Neural cell (in vitro differentiated cells): Measurements from ENCODE around the gene SZT2. TPM values are rescaled to one million over a fixed set of nuclear protein-coding genes. Genes with fewer than 3 reads are reported as not detected.

Experiments used
- H2AFZ ChIP-seq: fragments of 200-600, 300-800 bp; sonication (generic), shearing (Covaris generic); 2 replicates; pipeline ENCODE4 v1.6.0; 2014; ENCODE audit warnings: low read depth, mild to moderate bottlenecking, antibody characterized with exemption, low read length, moderate library complexity
- H3F3A ChIP-seq: fragments of 200-600 bp; shearing (Covaris generic); 2 replicates; pipeline ENCODE4 v1.6.1; 2016; ENCODE audit warnings: mild to moderate bottlenecking, moderate library complexity, mixed read lengths, antibody characterized with exemption, low read length; ENCODE audit not compliant: insufficient read depth, poor library complexity, severe bottlenecking
- H3K27ac ChIP-seq: fragments of 200-600, 300-800 bp; sonication (generic), shearing (Covaris generic); 2 replicates; pipeline ENCODE4 v1.5.1; 2014; ENCODE audit warnings: mild to moderate bottlenecking, low read length, moderate library complexity
- H3K27me3 ChIP-seq: fragments of 300-800, 200-600 bp; sonication (generic), shearing (Covaris generic); 2 replicates; pipeline ENCODE4 v1.6.0; 2014; ENCODE audit warnings: mild to moderate bottlenecking, low read depth, low read length, moderate library complexity; ENCODE audit not compliant: insufficient read depth
- H3K36me3 ChIP-seq: fragments of 300-800, 200-600 bp; sonication (generic), shearing (Covaris generic); 2 replicates; pipeline ENCODE4 v1.5.1; 2014; ENCODE audit warnings: mild to moderate bottlenecking, antibody characterized with exemption, low read length, moderate library complexity; ENCODE audit not compliant: insufficient read depth
- H3K4me2 ChIP-seq: fragments of 300-800, 200-600 bp; sonication (generic), shearing (Covaris generic); 2 replicates; pipeline ENCODE4 v1.6.0; 2014; ENCODE audit warnings: mild to moderate bottlenecking, low read length
- H3K4me3 ChIP-seq: fragments of 300-800, 200-600 bp; sonication (generic), shearing (Covaris generic); 2 replicates; pipeline ENCODE4 v1.5.1; 2014; ENCODE audit warnings: mild to moderate bottlenecking, low read length, moderate library complexity
- H3K79me2 ChIP-seq: fragments of 200-600 bp; shearing (Covaris generic); replicated peaks from 2 replicates; pipeline ENCODE4 v1.6.0; 2014; ENCODE audit warnings: mild to moderate bottlenecking, low read length, moderate library complexity; ENCODE audit not compliant: insufficient read depth
- H3K9ac ChIP-seq: fragments of 300-800, 200-600 bp; sonication (generic), shearing (Covaris generic); 2 replicates; pipeline ENCODE4 v1.6.1; 2016; ENCODE audit warnings: mild to moderate bottlenecking, low read length, mixed read lengths
- H3K9me2 ChIP-seq: fragments of 200-600 bp; shearing (Covaris generic); 2 replicates; pipeline ENCODE4 v1.6.1; 2016; ENCODE audit warnings: mild to moderate bottlenecking, low read length, mixed read lengths; ENCODE audit not compliant: insufficient read depth
- H3K9me3 ChIP-seq: fragments of 200-600, 300-800 bp; sonication (generic), shearing (Covaris generic); 2 replicates; pipeline ENCODE4 v1.6.1; 2016; ENCODE audit warnings: mild to moderate bottlenecking, mixed run types, low read length, moderate library complexity, mixed read lengths
- H4K20me1 ChIP-seq: fragments of 200-600 bp; shearing (Covaris generic); 2 replicates; pipeline ENCODE4 v1.6.1; 2016; ENCODE audit warnings: mild to moderate bottlenecking, mixed run types; ENCODE audit not compliant: insufficient read depth
- EP300 ChIP-seq: fragments of 450-650 bp; conservative IDR thresholded peaks from 2 replicates; pipeline ENCODE4 v1.6.1; 2014; ENCODE audit warnings: antibody characterized with exemption, mild to moderate bottlenecking, moderate library complexity; ENCODE audit not compliant: poor library complexity, severe bottlenecking
- EZH2 ChIP-seq: fragments of 200-600, 300-800 bp; shearing (Covaris generic), sonication (generic); IDR thresholded peaks from 2 replicates; pipeline ENCODE4 v1.6.1; 2014; ENCODE audit warnings: antibody characterized with exemption, low read length, borderline replicate concordance, mild to moderate bottlenecking; ENCODE audit not compliant: insufficient read depth, poor library complexity, severe bottlenecking
- MXI1 ChIP-seq: fragments of 450-650 bp; conservative IDR thresholded peaks from 2 replicates; pipeline ENCODE4 v1.6.1; 2014; ENCODE audit warnings: antibody characterized with exemption, mild to moderate bottlenecking; ENCODE audit not compliant: poor library complexity, severe bottlenecking
- POLR2AphosphoS5 ChIP-seq: IDR thresholded peaks from 2 replicates; pipeline ENCODE4 v1.6.1; 2012
- RAD21 ChIP-seq: fragments of 450-650 bp; conservative IDR thresholded peaks from 2 replicates; pipeline ENCODE4 v1.6.1; 2014; ENCODE audit warnings: antibody characterized with exemption, mild to moderate bottlenecking, moderate library complexity
- SMC3 ChIP-seq: fragments of 450-650 bp; conservative IDR thresholded peaks from 2 replicates; pipeline ENCODE4 v1.6.1; 2014; ENCODE audit warnings: antibody characterized with exemption, mild to moderate bottlenecking, moderate library complexity; ENCODE audit not compliant: poor library complexity
- TAF1 ChIP-seq: IDR thresholded peaks from 2 replicates; pipeline ENCODE4 v1.6.1; 2012; ENCODE audit warnings: low read depth
- polyA plus RNA-seq: library from polyadenylated mRNA; depleted of rRNA; stranded (reverse); fragments of >200 nt; gene quantifications from 2 replicates; pipeline ENCODE4 v1.2.3, GENCODE V29; 2014
- TF ChIP-seq, protein P1 (sequence below): IDR thresholded peaks from 2 replicates; pipeline ENCODE4 v1.6.1; 2012; ENCODE audit warnings: borderline replicate concordance
- TF ChIP-seq, protein P2 (sequence below): fragments of 450-650 bp; IDR thresholded peaks from 2 replicates; pipeline ENCODE4 v1.5.1; 2014; ENCODE audit warnings: antibody characterized with exemption, mild to moderate bottlenecking, moderate library complexity; ENCODE audit not compliant: poor library complexity, severe bottlenecking

Gene SZT2
- polyA plus RNA-seq, 1 donor from 2014 or later: 6.6 TPM

DNA sequence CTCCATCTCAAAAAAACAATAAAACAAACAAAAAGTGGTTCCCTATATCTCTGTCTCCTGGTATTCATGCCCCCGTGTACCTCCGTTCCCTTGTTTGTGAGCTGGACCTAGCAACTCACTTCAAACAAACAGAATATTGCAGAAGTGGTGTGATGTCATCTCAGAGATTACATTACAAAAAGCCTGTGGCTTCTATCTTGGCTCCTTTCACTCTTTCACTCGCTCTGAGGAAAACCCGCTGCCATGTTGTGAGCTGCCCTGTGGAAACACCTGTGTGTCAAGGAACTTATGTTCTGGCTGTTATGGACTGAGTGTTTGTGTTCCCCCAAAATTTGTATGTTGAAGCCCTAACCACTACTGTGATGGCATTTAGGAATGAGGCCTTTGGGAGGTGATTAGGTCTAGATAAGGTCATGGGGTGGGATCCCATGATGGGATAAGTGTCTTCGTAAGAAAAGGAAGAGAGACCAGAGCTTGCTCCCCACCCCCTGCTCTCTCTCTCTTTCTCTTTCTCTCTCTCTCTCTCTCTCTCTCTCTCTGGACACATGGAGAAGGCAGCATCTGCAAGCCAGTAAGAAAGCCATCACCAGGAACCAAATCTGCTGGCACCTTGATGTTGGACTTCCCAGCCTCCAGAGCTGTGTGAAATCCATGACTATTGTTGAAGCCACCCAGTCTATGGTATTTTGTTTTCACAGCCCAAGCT is 71.4 kb downstream of the SZT2 start:
- Histone ChIP-seq H3K4me3 (no peak overlapping the region), H3K9me2 (no peaks in the 10 kb centered on the region), H3F3A (no peaks in the 10 kb centered on the region), H2AFZ (no peak overlapping the region), H3K9ac (no peak overlapping the region), H3K79me2 (no peaks in the 10 kb centered on the region), H3K4me2 (no peak overlapping the region), H3K27ac (no peak overlapping the region), H3K9me3 (no peaks in the 10 kb centered on the region), H3K36me3 (no peaks in the 10 kb centered on the region), H4K20me1 (no peaks in the 10 kb centered on the region), H3K27me3 (no peaks in the 10 kb centered on the region)
- TF ChIP-seq, protein P1, sequence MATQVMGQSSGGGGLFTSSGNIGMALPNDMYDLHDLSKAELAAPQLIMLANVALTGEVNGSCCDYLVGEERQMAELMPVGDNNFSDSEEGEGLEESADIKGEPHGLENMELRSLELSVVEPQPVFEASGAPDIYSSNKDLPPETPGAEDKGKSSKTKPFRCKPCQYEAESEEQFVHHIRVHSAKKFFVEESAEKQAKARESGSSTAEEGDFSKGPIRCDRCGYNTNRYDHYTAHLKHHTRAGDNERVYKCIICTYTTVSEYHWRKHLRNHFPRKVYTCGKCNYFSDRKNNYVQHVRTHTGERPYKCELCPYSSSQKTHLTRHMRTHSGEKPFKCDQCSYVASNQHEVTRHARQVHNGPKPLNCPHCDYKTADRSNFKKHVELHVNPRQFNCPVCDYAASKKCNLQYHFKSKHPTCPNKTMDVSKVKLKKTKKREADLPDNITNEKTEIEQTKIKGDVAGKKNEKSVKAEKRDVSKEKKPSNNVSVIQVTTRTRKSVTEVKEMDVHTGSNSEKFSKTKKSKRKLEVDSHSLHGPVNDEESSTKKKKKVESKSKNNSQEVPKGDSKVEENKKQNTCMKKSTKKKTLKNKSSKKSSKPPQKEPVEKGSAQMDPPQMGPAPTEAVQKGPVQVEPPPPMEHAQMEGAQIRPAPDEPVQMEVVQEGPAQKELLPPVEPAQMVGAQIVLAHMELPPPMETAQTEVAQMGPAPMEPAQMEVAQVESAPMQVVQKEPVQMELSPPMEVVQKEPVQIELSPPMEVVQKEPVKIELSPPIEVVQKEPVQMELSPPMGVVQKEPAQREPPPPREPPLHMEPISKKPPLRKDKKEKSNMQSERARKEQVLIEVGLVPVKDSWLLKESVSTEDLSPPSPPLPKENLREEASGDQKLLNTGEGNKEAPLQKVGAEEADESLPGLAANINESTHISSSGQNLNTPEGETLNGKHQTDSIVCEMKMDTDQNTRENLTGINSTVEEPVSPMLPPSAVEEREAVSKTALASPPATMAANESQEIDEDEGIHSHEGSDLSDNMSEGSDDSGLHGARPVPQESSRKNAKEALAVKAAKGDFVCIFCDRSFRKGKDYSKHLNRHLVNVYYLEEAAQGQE: no peak
- no peak for TF ChIP-seq MXI1
- no peak for TF ChIP-seq RAD21
- no peak for TF ChIP-seq TAF1
- no peak for TF ChIP-seq POLR2AphosphoS5
- TF ChIP-seq, protein P2, sequence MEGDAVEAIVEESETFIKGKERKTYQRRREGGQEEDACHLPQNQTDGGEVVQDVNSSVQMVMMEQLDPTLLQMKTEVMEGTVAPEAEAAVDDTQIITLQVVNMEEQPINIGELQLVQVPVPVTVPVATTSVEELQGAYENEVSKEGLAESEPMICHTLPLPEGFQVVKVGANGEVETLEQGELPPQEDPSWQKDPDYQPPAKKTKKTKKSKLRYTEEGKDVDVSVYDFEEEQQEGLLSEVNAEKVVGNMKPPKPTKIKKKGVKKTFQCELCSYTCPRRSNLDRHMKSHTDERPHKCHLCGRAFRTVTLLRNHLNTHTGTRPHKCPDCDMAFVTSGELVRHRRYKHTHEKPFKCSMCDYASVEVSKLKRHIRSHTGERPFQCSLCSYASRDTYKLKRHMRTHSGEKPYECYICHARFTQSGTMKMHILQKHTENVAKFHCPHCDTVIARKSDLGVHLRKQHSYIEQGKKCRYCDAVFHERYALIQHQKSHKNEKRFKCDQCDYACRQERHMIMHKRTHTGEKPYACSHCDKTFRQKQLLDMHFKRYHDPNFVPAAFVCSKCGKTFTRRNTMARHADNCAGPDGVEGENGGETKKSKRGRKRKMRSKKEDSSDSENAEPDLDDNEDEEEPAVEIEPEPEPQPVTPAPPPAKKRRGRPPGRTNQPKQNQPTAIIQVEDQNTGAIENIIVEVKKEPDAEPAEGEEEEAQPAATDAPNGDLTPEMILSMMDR: no peak
- TF ChIP-seq EZH2: no peak
- TF ChIP-seq SMC3: no peak
- TF ChIP-seq EP300: no peak

DNA sequence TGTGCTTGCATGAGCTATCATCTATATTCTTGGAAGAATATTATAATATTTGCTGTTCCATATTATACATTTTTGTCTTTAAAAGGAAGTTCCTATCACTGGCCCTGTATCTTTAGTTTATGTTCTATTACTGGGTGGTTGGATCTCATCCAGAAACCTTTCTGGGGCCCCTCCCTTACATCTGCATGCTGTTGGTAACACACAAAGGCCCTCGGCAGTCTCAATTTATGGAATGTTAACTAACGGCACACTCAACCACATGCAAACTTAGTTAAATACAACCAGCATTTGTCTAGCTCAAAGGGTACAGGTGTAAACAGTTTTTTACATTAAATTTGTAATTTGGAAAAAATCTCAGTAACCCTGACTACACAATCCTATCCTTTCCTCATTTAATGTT is 73.8 kb downstream of the SZT2 start:
- no peaks in the 10 kb centered on the region for H3K36me3 ChIP-seq
- H3F3A ChIP-seq: no peaks in the 10 kb centered on the region
- H3K27ac ChIP-seq: no peak overlapping the region
- no peak for TF ChIP-seq MXI1
- no peak for TF ChIP-seq EP300
- no peak for TF ChIP-seq SMC3
- no peak for TF ChIP-seq EZH2
- TF ChIP-seq, protein P1: no peak
- TF ChIP-seq, protein P2: no peak
- TF ChIP-seq RAD21: no peak
- TF ChIP-seq TAF1: no peak
- TF ChIP-seq POLR2AphosphoS5: no peak
- H3K9ac ChIP-seq: no peak overlapping the region
- no peak overlapping the region for H3K4me2 ChIP-seq
- no peaks in the 10 kb centered on the region for H3K79me2 ChIP-seq
- H3K9me2 ChIP-seq: no peaks in the 10 kb centered on the region
- no peaks in the 10 kb centered on the region for H3K27me3 ChIP-seq
- no peak overlapping the region for H3K4me3 ChIP-seq
- H3K9me3 ChIP-seq: no peaks in the 10 kb centered on the region
- no peak overlapping the region for H2AFZ ChIP-seq
- H4K20me1 ChIP-seq: no peaks in the 10 kb centered on the region
